ENCODE measurements around the gene ZMAT5. TPM values are rescaled to one million over a fixed set of nuclear protein-coding genes. Genes with fewer than 3 reads are reported as not detected.
A peak's percentile ranks its signal among the peaks of the same experiment; 100 is the strongest.

ZMAT5 gene
- total and polyA plus RNA-seq, 10 of the 15 experiments (the other 5 are each of a cell fraction or from before 2014, with no cell fraction given), result 2.3 to 43.0 (median 21.9) TPM

- TF ChIP-seq EED (IDR thresholded peaks at IDR 0.05; ENCODE audit: low read depth), result peak; percentile 90
- peak; percentile 92 for TF ChIP-seq SPI1 (IDR thresholded peaks at IDR 0.05; ENCODE audit: borderline replicate concordance, insufficient read depth, low read depth, low read length)
Observed at GRCh38 chr22:29797351-29797750, 30.5 kb upstream of the ZMAT5 start (continued).

DNA sequence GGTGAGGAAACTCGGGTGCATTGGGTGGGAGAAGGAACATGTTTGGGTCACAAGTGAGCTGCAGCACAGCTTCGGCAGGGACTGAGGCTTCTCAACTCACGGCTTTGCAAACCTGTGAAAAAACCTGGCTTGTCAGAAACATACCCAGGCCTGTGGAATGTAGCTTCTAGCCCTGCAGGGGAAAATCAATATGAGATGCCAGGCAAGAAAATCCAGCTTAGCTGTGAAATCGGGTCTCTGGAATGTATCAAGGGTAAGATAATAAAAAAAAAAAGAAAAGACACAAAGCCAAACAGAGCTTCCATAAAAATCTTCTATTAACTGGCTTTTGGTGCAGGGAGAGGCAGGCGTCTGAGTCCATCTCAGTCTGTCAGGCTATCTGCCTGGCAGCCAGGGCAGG lies 28.9 kb upstream of the ZMAT5 start:
- H3K9ac ChIP-seq (ENCODE audit: control insufficient read depth, insufficient read depth, low read length), result no peak overlapping the region
- ChIA-PET SMC1A (ENCODE audit: uncharacterized antibody, unreplicated experiment) (interaction anchor here (1.1 to 1.6 kb wide), 3 partner anchors 11 to 209 kb away, joined by 3 to 6 read pairs (median 3); no protein-coding TSS in a partner anchor), CTCF (interaction anchor here (0.6 kb wide), 2 partner anchors 236 to 689 kb away, joined by 3 read pairs; no protein-coding TSS in a partner anchor), POLR2A (interaction anchor here (1.5 to 2.0 kb wide), 2 partner anchors 26 to 43 kb away, joined by 5 read pairs; partner anchors contain the start of gene ASCC2), RAD21 (ENCODE audit: unreplicated experiment) (interaction anchor here (0.7 to 1.0 kb wide), 2 partner anchors 28 to 209 kb away, joined by 3 read pairs; no protein-coding TSS in a partner anchor)
- H3K4me1 ChIP-seq (ENCODE audit: control insufficient read depth, insufficient read depth, low read length), result peaks cover 27% of the 10 kb centered on the region
- peaks cover 15 to 23% of the 10 kb centered on the region in 2 experiments; a peak in 3 of 4 replicates for H3K36me3 ChIP-seq (ENCODE audit: control insufficient read depth in 2 of 2, insufficient read depth in 2 of 2, low read length in 1 of 2)
- H3K9me3 ChIP-seq (replicated peaks; ENCODE audit: control insufficient read depth, insufficient read depth, low read length), result no peaks in the 10 kb centered on the region
- 99% methylated on average over 5 of the region's 5 CpGs for WGBS (ENCODE audit: insufficient coverage, insufficient replicate concordance, low lambda C conversion rate, missing lambda C conversion rate)
- FAIRE-seq (no peak), DNase-seq (ENCODE audit: low read depth, low spot score) (no peak), ATAC-seq (no peak)
- intact Hi-C loops (cut with micrococcal nuclease; ENCODE audit: unreplicated experiment) (no loop called here), in situ Hi-C loops (cut with MboI) (no loop called here)
- no peaks in the 10 kb centered on the region for H4K20me1 ChIP-seq (ENCODE audit: control insufficient read depth, insufficient read depth)
- H3K79me2 ChIP-seq (ENCODE audit: control insufficient read depth, insufficient read depth, low read length), result no peaks in the 10 kb centered on the region
- H3K27me3 ChIP-seq (replicated peaks in 1 of 2; ENCODE audit: control insufficient read depth in 2 of 2, insufficient read depth in 2 of 2, low read length in 1 of 2), result no peaks in the 10 kb centered on the region
- no peak overlapping the region for H3K27ac ChIP-seq (ENCODE audit: control insufficient read depth, insufficient read depth)
- H3K4me3 ChIP-seq, result no peak overlapping the region
- H3K4me2 ChIP-seq (ENCODE audit: control insufficient read depth, insufficient read depth), result no peak overlapping the region
- BruUV-seq (replicated peaks), result no TSS peak
- H2AFZ ChIP-seq (ENCODE audit: control insufficient read depth, low read depth, low read length), result no peak overlapping the region
- TF ChIP-seq RCOR1 (conservative IDR thresholded peaks at IDR 0.05; ENCODE audit: low read depth, low read length) (no peak), MEF2A (IDR thresholded peaks at IDR 0.05; ENCODE audit: insufficient read depth, low read depth, low read length) (no peak), RELB (IDR thresholded peaks at IDR 0.05; ENCODE audit: low read depth) (no peak), ASH2L (IDR thresholded peaks at IDR 0.05; ENCODE audit: borderline replicate concordance, low read depth) (no peak), HSF1 (IDR thresholded peaks at IDR 0.05; ENCODE audit: low read depth, low read length) (no peak), BHLHE40 (IDR thresholded peaks at IDR 0.05; ENCODE audit: borderline replicate concordance in 1 of 2, low read depth in 2 of 2, low read length in 1 of 2) (no peak), TBL1XR1 (IDR thresholded peaks at IDR 0.05; ENCODE audit: low read depth, low read length) (no peak), NFIC (IDR thresholded peaks at IDR 0.05; ENCODE audit: low read depth, low read length) (no peak), TARDBP (IDR thresholded peaks at IDR 0.05; ENCODE audit: borderline replicate concordance) (no peak), RELA (IDR thresholded peaks at IDR 0.05; ENCODE audit: borderline replicate concordance, partially characterized antibody) (no peak), POLR2AphosphoS2 (IDR thresholded peaks at IDR 0.05; ENCODE audit: low read depth, low read length) (no peak), NR2C2 (IDR thresholded peaks at IDR 0.05; ENCODE audit: borderline replicate concordance, control insufficient read depth, insufficient read length, low read depth) (no peak)
- TF ChIP-seq, protein P1, sequence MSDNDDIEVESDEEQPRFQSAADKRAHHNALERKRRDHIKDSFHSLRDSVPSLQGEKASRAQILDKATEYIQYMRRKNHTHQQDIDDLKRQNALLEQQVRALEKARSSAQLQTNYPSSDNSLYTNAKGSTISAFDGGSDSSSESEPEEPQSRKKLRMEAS (IDR thresholded peaks at IDR 0.05; ENCODE audit: low read depth, low read length), result no peak
- TF ChIP-seq, protein P2, sequence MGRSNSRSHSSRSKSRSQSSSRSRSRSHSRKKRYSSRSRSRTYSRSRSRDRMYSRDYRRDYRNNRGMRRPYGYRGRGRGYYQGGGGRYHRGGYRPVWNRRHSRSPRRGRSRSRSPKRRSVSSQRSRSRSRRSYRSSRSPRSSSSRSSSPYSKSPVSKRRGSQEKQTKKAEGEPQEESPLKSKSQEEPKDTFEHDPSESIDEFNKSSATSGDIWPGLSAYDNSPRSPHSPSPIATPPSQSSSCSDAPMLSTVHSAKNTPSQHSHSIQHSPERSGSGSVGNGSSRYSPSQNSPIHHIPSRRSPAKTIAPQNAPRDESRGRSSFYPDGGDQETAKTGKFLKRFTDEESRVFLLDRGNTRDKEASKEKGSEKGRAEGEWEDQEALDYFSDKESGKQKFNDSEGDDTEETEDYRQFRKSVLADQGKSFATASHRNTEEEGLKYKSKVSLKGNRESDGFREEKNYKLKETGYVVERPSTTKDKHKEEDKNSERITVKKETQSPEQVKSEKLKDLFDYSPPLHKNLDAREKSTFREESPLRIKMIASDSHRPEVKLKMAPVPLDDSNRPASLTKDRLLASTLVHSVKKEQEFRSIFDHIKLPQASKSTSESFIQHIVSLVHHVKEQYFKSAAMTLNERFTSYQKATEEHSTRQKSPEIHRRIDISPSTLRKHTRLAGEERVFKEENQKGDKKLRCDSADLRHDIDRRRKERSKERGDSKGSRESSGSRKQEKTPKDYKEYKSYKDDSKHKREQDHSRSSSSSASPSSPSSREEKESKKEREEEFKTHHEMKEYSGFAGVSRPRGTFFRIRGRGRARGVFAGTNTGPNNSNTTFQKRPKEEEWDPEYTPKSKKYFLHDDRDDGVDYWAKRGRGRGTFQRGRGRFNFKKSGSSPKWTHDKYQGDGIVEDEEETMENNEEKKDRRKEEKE (IDR thresholded peaks at IDR 0.05), result no peak

All from GM12878 (cell line).